Neuronal stem cell (in vitro differentiated cells): ENCODE results near the gene MIER1.
A peak's percentile ranks its signal among the peaks of the same experiment; 100 is the strongest.

Source experiments
- DNase-seq: peaks from one replicate; pipeline ENCODE4 v3.0.0-alpha.2; 2013; ENCODE audit warnings: low spot score
- H2AFZ ChIP-seq: one replicate; pipeline ENCODE4 v1.6.1; 2013; ENCODE audit warnings: mild to moderate bottlenecking, low read length, inconsistent platforms
- H2AK5ac ChIP-seq: 2 replicates; pipeline ENCODE4 v1.6.1; 2013; ENCODE audit warnings: low read depth, mild to moderate bottlenecking, inconsistent platforms, low read length, moderate library complexity, mixed read lengths
- H2BK120ac ChIP-seq: 2 replicates; pipeline ENCODE4 v1.6.1; 2013; ENCODE audit warnings: low read depth, mild to moderate bottlenecking, inconsistent platforms, low read length, moderate library complexity, mixed read lengths
- H2BK12ac ChIP-seq: one replicate; pipeline ENCODE4 v1.6.1; 2013; ENCODE audit warnings: low read length, inconsistent platforms
- H2BK15ac ChIP-seq: 2 replicates; pipeline ENCODE4 v1.6.1; 2013; ENCODE audit warnings: mild to moderate bottlenecking, low read length, inconsistent platforms, mixed read lengths
- H2BK5ac ChIP-seq: one replicate; pipeline ENCODE4 v1.6.1; 2013; ENCODE audit warnings: inconsistent platforms, mild to moderate bottlenecking, low read length, moderate library complexity
- H3K14ac ChIP-seq: one replicate; pipeline ENCODE4 v1.6.1; 2013; ENCODE audit warnings: low read length, inconsistent platforms
- H3K18ac ChIP-seq: 2 replicates; pipeline ENCODE4 v1.6.1; 2013; ENCODE audit warnings: low read length, inconsistent platforms
- H3K23ac ChIP-seq: 2 replicates; pipeline ENCODE4 v1.6.1; 2013; ENCODE audit warnings: low read depth, mild to moderate bottlenecking, mixed read lengths, low read length, inconsistent platforms; ENCODE audit not compliant: poor library complexity
- H3K27ac ChIP-seq: replicated peaks from 3 replicates; pipeline ENCODE4 v1.5.1; 2013; ENCODE audit warnings: low read length, inconsistent platforms
- H3K27me3 ChIP-seq, 3 experiments: 2 replicates each; pipeline ENCODE4 v1.6.1; 2013; ENCODE audit warnings: low read length in 3 of 3, mild to moderate bottlenecking in 2 of 3, inconsistent platforms in 1 of 3, low read depth in 1 of 3, mixed read lengths in 1 of 3, moderate library complexity in 1 of 3; ENCODE audit not compliant: control insufficient read depth in 3 of 3, insufficient read depth in 3 of 3
- H3K36me3 ChIP-seq, 2 donors: replicated peaks in 1 of 2; 2 replicates each; pipeline ENCODE4 v1.6.1; 2013; ENCODE audit warnings: low read length in 2 of 2; ENCODE audit not compliant: control insufficient read depth in 2 of 2, insufficient read depth in 2 of 2
- H3K4ac ChIP-seq: 2 replicates; pipeline ENCODE4 v1.6.1; 2013; ENCODE audit warnings: inconsistent platforms, mild to moderate bottlenecking, low read length, moderate library complexity
- H3K4me1 ChIP-seq, 2 donors: 1 replicate in 1 of 2; 2 replicates in 1 of 2; pipeline ENCODE4 v1.6.1; 2013; ENCODE audit warnings: low read length in 2 of 2, low read depth in 1 of 2; ENCODE audit not compliant: control insufficient read depth in 2 of 2, insufficient read depth in 1 of 2
- H3K4me2 ChIP-seq: one replicate; pipeline ENCODE4 v1.6.1; 2013; ENCODE audit warnings: mild to moderate bottlenecking, low read length, inconsistent platforms; ENCODE audit not compliant: insufficient read depth, poor library complexity, severe bottlenecking
- H3K4me3 ChIP-seq, 2 donors: 2 replicates each; pipeline ENCODE4 v1.5.1; 2013; ENCODE audit warnings: low read length in 2 of 2, mild to moderate bottlenecking in 2 of 2, inconsistent platforms in 1 of 2, moderate library complexity in 1 of 2
- H3K79me1 ChIP-seq: one replicate; pipeline ENCODE4 v1.6.1; 2013; ENCODE audit warnings: low read depth, mild to moderate bottlenecking, inconsistent platforms, low read length, moderate library complexity
- H3K9ac ChIP-seq: one replicate; pipeline ENCODE4 v1.6.1; 2013; ENCODE audit warnings: mild to moderate bottlenecking, low read depth, low read length, inconsistent platforms; ENCODE audit not compliant: poor library complexity
- H3K9me3 ChIP-seq, 2 donors: replicated peaks in 1 of 2; 2 replicates each; pipeline versions ENCODE3 to v1.6.1; 2013; ENCODE audit warnings: low read length in 2 of 2, mild to moderate bottlenecking in 2 of 2, inconsistent platforms in 1 of 2, low read depth in 1 of 2, mixed read lengths in 1 of 2, moderate library complexity in 1 of 2; ENCODE audit not compliant: control insufficient read depth in 2 of 2, insufficient read depth in 1 of 2
- H4K8ac ChIP-seq: one replicate; pipeline ENCODE4 v1.6.1; 2013; ENCODE audit warnings: low read depth, mild to moderate bottlenecking, inconsistent platforms, low read length, moderate library complexity
- H4K91ac ChIP-seq: one replicate; pipeline ENCODE4 v1.6.1; 2013; ENCODE audit warnings: low read length, low read depth, mild to moderate bottlenecking, inconsistent platforms; ENCODE audit not compliant: poor library complexity
- WGBS, 2 donors: extraction: QIAGEN DNeasy Blood & Tissue Kit; methylation state at CpG; one replicate each; pipeline ENCODE4 v1.1.7; 2013; ENCODE audit warnings: missing lambda C conversion rate in 2 of 2, mixed read lengths in 1 of 2; ENCODE audit not compliant: insufficient read length in 2 of 2, insufficient replicate concordance in 1 of 2; ENCODE audit errors: extremely low coverage in 2 of 2; 5-methylcytosine and 5-hydroxymethylcytosine counted together

MIER1 gene

DNA sequence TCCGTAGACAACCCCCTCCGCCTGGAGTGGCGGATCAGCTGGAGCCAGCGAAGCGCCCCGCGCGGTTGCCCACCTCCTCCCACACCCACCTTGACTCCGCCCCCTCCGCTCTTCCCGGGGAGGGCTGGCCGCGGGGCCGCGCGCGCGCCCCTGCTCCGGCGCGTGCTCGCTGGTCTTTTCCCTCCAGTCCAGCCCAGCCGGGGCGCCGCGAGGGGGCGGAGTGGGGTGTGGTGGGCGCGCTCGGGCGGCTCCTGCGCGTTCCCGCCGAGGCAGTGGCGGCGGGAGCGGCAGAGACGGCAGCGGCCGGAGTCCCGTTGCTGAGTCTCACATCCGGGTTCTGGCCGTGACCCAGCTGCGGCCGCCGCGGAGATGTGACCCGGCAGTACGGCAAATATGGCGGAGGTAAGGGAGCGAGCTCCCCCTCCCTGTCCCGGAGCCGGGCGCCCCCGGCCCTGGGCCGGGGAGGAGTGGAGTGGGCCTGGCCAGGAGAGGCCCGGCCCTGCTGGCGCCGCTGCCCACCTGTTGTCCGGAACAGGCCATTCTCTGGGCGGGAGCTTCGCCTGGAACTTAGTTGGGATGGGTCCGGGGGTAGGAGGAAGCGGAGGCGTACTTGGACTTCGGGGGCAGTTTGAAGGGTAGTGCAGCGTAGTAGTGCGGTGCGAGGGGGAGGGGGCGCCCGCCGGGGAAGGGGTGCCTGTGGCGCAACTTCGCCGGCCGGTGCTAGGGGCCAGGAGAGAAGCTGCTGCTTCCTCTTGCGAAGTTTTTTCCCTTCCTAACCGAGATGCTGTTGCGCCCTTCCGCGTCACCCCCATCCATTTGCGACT is 5.4 kb downstream of the MIER1 start:
- Histone ChIP-seq H2BK120ac (no peak overlapping the region), H3K18ac (peak overlapping the region; percentile 4), H2BK12ac (no peak overlapping the region), H3K79me1 (peaks cover 1% of the 10 kb centered on the region), H3K4me3 (peak overlapping the region; percentile 83 to 90), H3K27me3 (no peaks in the 10 kb centered on the region), H4K91ac (no peak overlapping the region), H3K27ac (peak overlapping the region; percentile 68), H3K23ac (peak overlapping the region; percentile 12), H3K4me1 (peaks cover 0 to 26% of the 10 kb centered on the region in 2 donors), H2AFZ (peak overlapping the region; percentile 94), H4K8ac (no peak overlapping the region), H3K4me2 (peak overlapping the region; percentile 65), H3K14ac (no peak overlapping the region), H3K9ac (peak overlapping the region; percentile 87), H2AK5ac (no peak overlapping the region), H3K4ac (no peak overlapping the region), H3K9me3 (no peaks in the 10 kb centered on the region), H3K36me3 (peaks cover 0 to 5% of the 10 kb centered on the region in 2 donors), H2BK15ac (no peak overlapping the region), H2BK5ac (no peak overlapping the region)
- peak; percentile 95 for DNase-seq
- no CpG with 5 or more reads among the region's 83 CpGs for WGBS, 2 donors

DNA sequence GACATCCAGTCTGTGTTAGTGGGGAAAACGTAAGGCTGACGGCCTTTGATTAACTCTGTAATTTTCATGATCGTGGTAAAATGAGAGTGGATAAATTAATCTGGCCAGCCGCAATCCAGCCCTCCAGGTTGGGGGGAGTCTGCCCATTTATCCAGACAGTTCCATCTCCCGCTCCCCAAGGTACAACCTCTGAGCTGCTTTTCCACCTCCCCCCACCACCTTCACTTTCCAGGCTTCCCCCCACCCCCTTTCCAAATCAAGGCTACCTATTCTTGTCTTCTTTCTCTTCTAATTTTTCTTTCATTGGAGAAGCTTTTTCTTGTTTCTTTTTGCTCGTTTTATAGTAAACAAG is 6.0 kb downstream of the MIER1 start:
- Histone ChIP-seq H3K27ac (peak overlapping the region; percentile 68), H3K4me1 (peaks cover 0 to 26% of the 10 kb centered on the region in 2 donors), H3K23ac (peak overlapping the region; percentile 12), H3K18ac (peak overlapping the region; percentile 4), H4K91ac (no peak overlapping the region), H3K4me2 (peak overlapping the region; percentile 65), H3K4ac (no peak overlapping the region), H3K79me1 (peaks cover 1% of the 10 kb centered on the region), H2BK15ac (no peak overlapping the region), H3K36me3 (peaks cover 0 to 5% of the 10 kb centered on the region in 2 donors), H3K9me3 (no peaks in the 10 kb centered on the region), H3K4me3 (peak overlapping the region; percentile 83 to 90), H2BK5ac (no peak overlapping the region), H3K27me3 (no peaks in the 10 kb centered on the region), H2BK120ac (no peak overlapping the region), H4K8ac (no peak overlapping the region), H2AK5ac (no peak overlapping the region), H2AFZ (peak overlapping the region; percentile 94), H3K9ac (peak overlapping the region; percentile 87), H3K14ac (no peak overlapping the region), H2BK12ac (no peak overlapping the region)
- no peak for DNase-seq
- no CpG with 5 or more reads among the region's 6 CpGs for WGBS, 2 donors

DNA sequence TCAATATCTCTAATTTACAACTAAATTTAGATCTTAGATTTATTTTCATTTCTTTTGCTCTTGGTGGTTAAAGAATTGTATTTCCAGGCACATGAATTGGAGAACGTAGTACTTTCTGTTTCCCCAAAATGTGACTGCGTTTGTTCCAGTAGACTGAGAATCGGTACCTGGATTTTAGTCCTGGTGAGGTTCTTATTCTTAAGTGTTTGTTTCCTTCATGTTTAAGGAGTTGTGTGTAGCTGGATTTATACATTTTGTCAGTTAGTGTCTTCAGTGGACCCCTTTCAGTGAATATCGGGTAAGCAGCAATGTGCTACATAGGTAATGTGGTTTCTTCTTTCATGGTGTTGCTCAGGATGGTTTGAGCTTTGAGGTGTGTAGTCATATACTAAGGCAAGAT is 6.8 kb downstream of the MIER1 start:
- Histone ChIP-seq H3K27ac (no peak overlapping the region), H3K27me3 (no peaks in the 10 kb centered on the region), H2BK120ac (no peak overlapping the region), H3K4me3 (peak overlapping the region in 1 of 2 donors; percentile 83), H3K23ac (no peak overlapping the region), H3K4me1 (peaks cover 0 to 23% of the 10 kb centered on the region in 2 donors), H3K9me3 (no peaks in the 10 kb centered on the region), H3K14ac (no peak overlapping the region), H4K91ac (no peak overlapping the region), H3K79me1 (peaks cover 1% of the 10 kb centered on the region), H2AFZ (no peak overlapping the region), H3K36me3 (peaks cover 0 to 5% of the 10 kb centered on the region in 2 donors), H3K4ac (no peak overlapping the region), H3K18ac (no peak overlapping the region), H2BK5ac (no peak overlapping the region), H3K9ac (no peak overlapping the region), H3K4me2 (no peak overlapping the region), H2BK12ac (no peak overlapping the region), H4K8ac (no peak overlapping the region), H2BK15ac (no peak overlapping the region), H2AK5ac (no peak overlapping the region)
- DNase-seq: no peak
- WGBS, 2 donors: no CpG with 5 or more reads among the region's 4 CpGs

DNA sequence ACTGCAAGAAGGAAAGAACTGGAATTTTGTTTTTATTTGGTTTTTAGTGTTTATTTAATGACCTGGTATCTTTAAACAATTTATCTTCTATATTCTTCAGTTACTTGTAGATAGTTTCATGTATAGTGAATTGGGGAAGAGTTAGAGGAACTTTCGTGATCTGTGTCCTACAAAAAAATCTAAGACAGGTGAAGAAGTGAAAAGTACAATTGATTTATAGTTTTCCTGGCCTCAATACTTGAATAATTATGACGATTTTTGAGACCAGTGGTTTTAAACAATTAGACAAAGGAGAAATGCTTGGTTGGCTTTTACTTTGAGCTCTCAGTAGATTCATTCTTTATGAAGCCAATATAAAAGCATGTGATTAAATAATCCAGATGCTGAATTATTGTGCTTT is 7.5 kb downstream of the MIER1 start:
- no peak overlapping the region for H3K23ac ChIP-seq
- WGBS, 2 donors: no CpG with 5 or more reads among the region's 2 CpGs
- H3K36me3 ChIP-seq: peaks cover 0 to 5% of the 10 kb centered on the region in 2 donors
- no peak overlapping the region for H2BK15ac ChIP-seq
- peak overlapping the region in 1 of 2 donors; percentile 6 for H3K4me3 ChIP-seq
- H3K27me3 ChIP-seq: no peaks in the 10 kb centered on the region
- H3K18ac ChIP-seq: no peak overlapping the region
- no peak overlapping the region for H3K4me2 ChIP-seq
- H3K4me1 ChIP-seq: peaks cover 0 to 21% of the 10 kb centered on the region in 2 donors
- no peak for DNase-seq
- H2AFZ ChIP-seq: no peak overlapping the region
- H3K79me1 ChIP-seq: peaks cover 1% of the 10 kb centered on the region
- no peak overlapping the region for H2BK120ac ChIP-seq
- H3K14ac ChIP-seq: no peak overlapping the region
- H2AK5ac ChIP-seq: no peak overlapping the region
- no peak overlapping the region for H3K27ac ChIP-seq
- H3K9ac ChIP-seq: no peak overlapping the region
- H4K91ac ChIP-seq: no peak overlapping the region
- no peak overlapping the region for H4K8ac ChIP-seq
- no peak overlapping the region for H3K4ac ChIP-seq
- no peak overlapping the region for H2BK12ac ChIP-seq
- H2BK5ac ChIP-seq: no peak overlapping the region
- H3K9me3 ChIP-seq: peaks cover 0 to 2% of the 10 kb centered on the region in 2 donors
